HCT116 (cell line): Measurements from ENCODE around the gene RPS14.

Experiments used
- EZH2 ChIP-seq: fragments of 200-600 bp; sonication (generic); IDR thresholded peaks from 2 replicates; pipeline ENCODE4 v1.6.1; 2017; ENCODE audit warnings: antibody characterized with exemption, mixed run types
- POLR2A ChIP-seq: IDR thresholded peaks from 2 replicates; pipeline ENCODE4 v1.7.0; 2011; ENCODE audit warnings: borderline replicate concordance; ENCODE audit not compliant: insufficient read depth, insufficient read length; ENCODE audit errors: extremely low read depth
- POLR2AphosphoS5 ChIP-seq: IDR thresholded peaks from 2 replicates; pipeline ENCODE4 v1.6.1; 2011; ENCODE audit warnings: mild to moderate bottlenecking, low read depth, low read length, moderate library complexity
- RAD21 ChIP-seq: IDR thresholded peaks from 2 replicates; pipeline ENCODE4 v1.6.1; 2012; ENCODE audit warnings: low read depth, mild to moderate bottlenecking
- REST ChIP-seq: IDR thresholded peaks from 2 replicates; pipeline ENCODE4 v1.6.1; 2012; ENCODE audit warnings: low read depth
- SP1 ChIP-seq: IDR thresholded peaks from 2 replicates; pipeline ENCODE4 v1.6.1; 2012; ENCODE audit warnings: low read depth
- TCF7L2 ChIP-seq: IDR thresholded peaks from 2 replicates; pipeline ENCODE4 v1.7.0; 2011; ENCODE audit warnings: borderline replicate concordance, inconsistent platforms; ENCODE audit not compliant: insufficient read depth, insufficient read length; ENCODE audit errors: extremely low read depth
- TF ChIP-seq, protein P1 (sequence below), 3 experiments: fragments of 200-600 bp in 1 of 3; sonication (generic) in 1 of 3; IDR thresholded peaks in 2 of 3; conservative IDR thresholded peaks in 1 of 3; 2 replicates each; pipeline ENCODE4 v1.5.1; 2012 to 2017; ENCODE audit warnings: low read depth in 2 of 3, low read length in 2 of 3, antibody characterized with exemption in 1 of 3, borderline replicate concordance in 1 of 3, control low read depth in 1 of 3, mild to moderate bottlenecking in 1 of 3, mixed read lengths in 1 of 3, mixed run types in 1 of 3, moderate library complexity in 1 of 3; ENCODE audit not compliant: insufficient read depth in 1 of 3
- TF ChIP-seq, protein P2 (sequence below): IDR thresholded peaks from 2 replicates; pipeline ENCODE4 v1.6.1; 2012

GRCh38 chr5:150496098-150496497, 46.6 kb upstream of the RPS14 start:
- TF ChIP-seq EZH2 (no peak), REST (no peak), POLR2AphosphoS5 (no peak), POLR2A (no peak), TCF7L2 (no peak), SP1 (no peak), RAD21 (no peak)
- TF ChIP-seq, protein P1, sequence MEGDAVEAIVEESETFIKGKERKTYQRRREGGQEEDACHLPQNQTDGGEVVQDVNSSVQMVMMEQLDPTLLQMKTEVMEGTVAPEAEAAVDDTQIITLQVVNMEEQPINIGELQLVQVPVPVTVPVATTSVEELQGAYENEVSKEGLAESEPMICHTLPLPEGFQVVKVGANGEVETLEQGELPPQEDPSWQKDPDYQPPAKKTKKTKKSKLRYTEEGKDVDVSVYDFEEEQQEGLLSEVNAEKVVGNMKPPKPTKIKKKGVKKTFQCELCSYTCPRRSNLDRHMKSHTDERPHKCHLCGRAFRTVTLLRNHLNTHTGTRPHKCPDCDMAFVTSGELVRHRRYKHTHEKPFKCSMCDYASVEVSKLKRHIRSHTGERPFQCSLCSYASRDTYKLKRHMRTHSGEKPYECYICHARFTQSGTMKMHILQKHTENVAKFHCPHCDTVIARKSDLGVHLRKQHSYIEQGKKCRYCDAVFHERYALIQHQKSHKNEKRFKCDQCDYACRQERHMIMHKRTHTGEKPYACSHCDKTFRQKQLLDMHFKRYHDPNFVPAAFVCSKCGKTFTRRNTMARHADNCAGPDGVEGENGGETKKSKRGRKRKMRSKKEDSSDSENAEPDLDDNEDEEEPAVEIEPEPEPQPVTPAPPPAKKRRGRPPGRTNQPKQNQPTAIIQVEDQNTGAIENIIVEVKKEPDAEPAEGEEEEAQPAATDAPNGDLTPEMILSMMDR (IDR thresholded peaks at IDR 0.05 in 2 of 3, conservative IDR thresholded peaks at IDR 0.05 in 1 of 3; ENCODE audit: borderline replicate concordance in 1 of 3, insufficient read depth in 1 of 3, low read depth in 2 of 3, low read length in 2 of 3): no peak
- TF ChIP-seq, protein P2, sequence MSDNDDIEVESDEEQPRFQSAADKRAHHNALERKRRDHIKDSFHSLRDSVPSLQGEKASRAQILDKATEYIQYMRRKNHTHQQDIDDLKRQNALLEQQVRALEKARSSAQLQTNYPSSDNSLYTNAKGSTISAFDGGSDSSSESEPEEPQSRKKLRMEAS: no peak
